NB4 (cell line): Measurements from ENCODE around the gene PNLIPRP2.

Experiments used
- DNase-seq: peaks from one replicate; pipeline ENCODE4 v3.0.0; 2010; ENCODE audit warnings: low read depth
- H3K4me3 ChIP-seq: one replicate; pipeline ENCODE4 v1.5.1; 2011; ENCODE audit warnings: mild to moderate bottlenecking, low read depth, low read length, moderate library complexity
- MAX ChIP-seq: IDR thresholded peaks from 2 replicates; pipeline ENCODE4 v1.6.1; 2011; ENCODE audit warnings: low read depth, low read length
- MYC ChIP-seq: IDR thresholded peaks from 2 replicates; pipeline ENCODE4 v1.6.1; 2011; ENCODE audit warnings: low read depth, low read length
- POLR2A ChIP-seq: IDR thresholded peaks from 2 replicates; pipeline ENCODE4 v1.6.1; 2011; ENCODE audit warnings: mild to moderate bottlenecking; ENCODE audit not compliant: insufficient read length; ENCODE audit errors: extremely low read depth
- TF ChIP-seq, protein P1 (sequence below): IDR thresholded peaks from one replicate; pipeline ENCODE4 v1.5.1; 2012; ENCODE audit warnings: low read depth, low read length

The PNLIPRP2 gene

DNA sequence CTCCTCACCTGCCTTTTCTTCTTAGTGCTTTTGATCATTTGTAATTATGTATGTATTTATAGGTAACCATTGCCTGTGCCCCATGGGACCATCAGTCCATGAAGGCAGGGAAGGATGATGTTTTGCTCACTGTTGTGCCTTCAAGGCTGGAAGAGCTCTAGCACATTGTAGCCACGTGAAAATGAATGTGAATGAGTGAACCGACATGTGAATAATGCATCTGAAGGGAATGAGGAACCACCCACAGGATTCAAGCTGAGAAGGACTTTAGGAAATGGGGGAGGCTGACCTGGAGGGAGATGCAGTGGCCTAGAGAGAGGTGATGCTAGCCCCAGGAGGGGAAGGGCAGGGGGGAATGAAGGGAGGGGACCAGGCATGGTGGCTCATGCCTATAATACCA, 6.0 kb upstream of the PNLIPRP2 start:
- no peak for DNase-seq
- TF ChIP-seq, protein P1, sequence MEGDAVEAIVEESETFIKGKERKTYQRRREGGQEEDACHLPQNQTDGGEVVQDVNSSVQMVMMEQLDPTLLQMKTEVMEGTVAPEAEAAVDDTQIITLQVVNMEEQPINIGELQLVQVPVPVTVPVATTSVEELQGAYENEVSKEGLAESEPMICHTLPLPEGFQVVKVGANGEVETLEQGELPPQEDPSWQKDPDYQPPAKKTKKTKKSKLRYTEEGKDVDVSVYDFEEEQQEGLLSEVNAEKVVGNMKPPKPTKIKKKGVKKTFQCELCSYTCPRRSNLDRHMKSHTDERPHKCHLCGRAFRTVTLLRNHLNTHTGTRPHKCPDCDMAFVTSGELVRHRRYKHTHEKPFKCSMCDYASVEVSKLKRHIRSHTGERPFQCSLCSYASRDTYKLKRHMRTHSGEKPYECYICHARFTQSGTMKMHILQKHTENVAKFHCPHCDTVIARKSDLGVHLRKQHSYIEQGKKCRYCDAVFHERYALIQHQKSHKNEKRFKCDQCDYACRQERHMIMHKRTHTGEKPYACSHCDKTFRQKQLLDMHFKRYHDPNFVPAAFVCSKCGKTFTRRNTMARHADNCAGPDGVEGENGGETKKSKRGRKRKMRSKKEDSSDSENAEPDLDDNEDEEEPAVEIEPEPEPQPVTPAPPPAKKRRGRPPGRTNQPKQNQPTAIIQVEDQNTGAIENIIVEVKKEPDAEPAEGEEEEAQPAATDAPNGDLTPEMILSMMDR: no peak
- no peak for TF ChIP-seq POLR2A
- TF ChIP-seq MAX: no peak
- TF ChIP-seq MYC: no peak

DNA sequence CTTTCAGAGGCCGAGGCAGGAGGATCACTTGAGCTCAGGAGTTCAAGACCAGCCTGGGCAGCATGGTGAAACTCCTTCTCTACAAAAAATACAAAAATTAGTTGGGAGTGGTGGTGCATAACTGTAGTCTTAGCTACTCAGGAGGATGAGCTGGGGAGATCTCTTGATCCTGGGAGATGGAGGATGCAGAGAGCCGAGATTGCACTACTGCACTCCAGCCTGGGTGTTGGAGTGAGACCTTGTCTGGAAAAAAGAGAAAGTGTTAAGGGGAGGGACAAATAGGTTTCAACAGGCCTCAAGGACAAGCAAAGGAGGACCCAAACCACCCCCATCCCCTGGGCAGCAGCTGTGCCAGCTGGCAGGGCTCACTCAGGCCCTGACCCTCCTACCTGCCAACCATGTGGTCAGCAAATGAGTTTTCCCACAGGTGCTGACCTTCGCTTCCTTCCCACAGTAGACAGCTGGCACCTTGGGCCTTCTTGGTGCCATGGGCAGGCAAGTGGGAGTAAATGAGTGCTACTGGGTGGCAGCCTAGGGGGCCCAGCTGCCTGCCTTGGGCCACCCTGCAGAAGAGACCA, 5.5 kb upstream of the PNLIPRP2 start:
- DNase-seq: no peak
- H3K4me3 ChIP-seq: no peak overlapping the region
- TF ChIP-seq POLR2A (no peak), MYC (no peak)
- TF ChIP-seq, protein P1: no peak

More for the DNA sequence above, 6.0 kb upstream of the PNLIPRP2 start:
- no peak overlapping the region for H3K4me3 ChIP-seq

GRCh38 chr10:116621476-116621875, 723 bp downstream of the PNLIPRP2 start:
- H3K4me3 ChIP-seq: no peak overlapping the region
- TF ChIP-seq POLR2A (no peak), MYC (no peak), MAX (no peak)
- TF ChIP-seq, protein P1: no peak
- DNase-seq: no peak

- H3K4me3 ChIP-seq: no peak overlapping the region
- no peak for DNase-seq
- TF ChIP-seq, protein P1: no peak
- TF ChIP-seq POLR2A (no peak), MAX (no peak), MYC (no peak)
These were observed 1.3 kb downstream of the PNLIPRP2 start for GRCh38 chr10:116621934-116622655.

- TF ChIP-seq, protein P1: no peak
- TF ChIP-seq POLR2A (no peak), MYC (no peak), MAX (no peak)
- no peak overlapping the region for H3K4me3 ChIP-seq
- no peak for DNase-seq
These were observed 5.1 kb downstream of the PNLIPRP2 start for GRCh38 chr10:116625845-116626244.
